SK-N-SH (cell line): ENCODE data around the gene SERPIND1.

Experiments used
- CTCF ChIP-seq: fragments of 200-600 bp; sonication (generic); IDR thresholded peaks from 2 replicates; pipeline ENCODE4 v1.6.1; 2017; ENCODE audit warnings: antibody characterized with exemption, mild to moderate bottlenecking, moderate library complexity
- GABPA ChIP-seq: IDR thresholded peaks from 2 replicates; pipeline ENCODE4 v1.4.0; 2012; ENCODE audit warnings: low read depth, mild to moderate bottlenecking
- POLR2AphosphoS5 ChIP-seq: IDR thresholded peaks from 2 replicates; pipeline ENCODE4 v1.6.1; 2012; ENCODE audit warnings: low read depth, low read length
- TCF12 ChIP-seq: IDR thresholded peaks from 2 replicates; pipeline ENCODE4 v1.4.0; 2012
- TF ChIP-seq, protein P1 (sequence below): fragments of 150-350 bp; IDR thresholded peaks from 2 replicates; pipeline ENCODE4 v1.6.1; 2017; ENCODE audit warnings: antibody characterized with exemption, low read length, low read depth, borderline replicate concordance

DNA sequence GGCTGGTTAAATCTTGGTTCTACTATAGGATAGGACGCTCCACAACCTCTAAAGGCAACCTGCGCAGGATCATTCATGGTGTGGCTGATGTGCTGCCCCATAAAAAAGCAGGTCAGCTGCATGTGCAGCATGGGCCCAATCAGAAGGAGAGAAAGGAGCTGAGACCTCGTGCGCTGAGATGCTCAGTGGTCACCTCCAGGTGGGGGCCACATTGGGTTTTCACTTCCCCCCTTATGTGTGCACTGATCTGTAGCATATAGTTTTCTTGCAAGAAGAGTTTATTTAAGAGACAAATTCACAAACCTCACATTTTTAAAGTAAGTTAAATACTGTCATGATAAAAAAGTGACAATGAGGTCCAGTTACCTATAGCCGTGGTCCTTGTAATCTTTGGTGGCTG is 24.3 kb downstream of the SERPIND1 start:
- TF ChIP-seq POLR2AphosphoS5, result no peak
- TF ChIP-seq CTCF, result no peak
- no peak for TF ChIP-seq TCF12
- TF ChIP-seq, protein P1, sequence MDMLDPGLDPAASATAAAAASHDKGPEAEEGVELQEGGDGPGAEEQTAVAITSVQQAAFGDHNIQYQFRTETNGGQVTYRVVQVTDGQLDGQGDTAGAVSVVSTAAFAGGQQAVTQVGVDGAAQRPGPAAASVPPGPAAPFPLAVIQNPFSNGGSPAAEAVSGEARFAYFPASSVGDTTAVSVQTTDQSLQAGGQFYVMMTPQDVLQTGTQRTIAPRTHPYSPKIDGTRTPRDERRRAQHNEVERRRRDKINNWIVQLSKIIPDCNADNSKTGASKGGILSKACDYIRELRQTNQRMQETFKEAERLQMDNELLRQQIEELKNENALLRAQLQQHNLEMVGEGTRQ, result no peak
- TF ChIP-seq GABPA, result no peak
